Neural progenitor cell (in vitro differentiated cells): ENCODE data around the gene NADSYN1.

Experiments used
- EZH2 ChIP-seq: fragments of 200-600 bp; sonication (generic); IDR thresholded peaks from 2 replicates; pipeline ENCODE4 v1.6.1; 2017; ENCODE audit warnings: antibody characterized with exemption, mild to moderate bottlenecking, moderate library complexity
- TF ChIP-seq, protein P1 (sequence below): fragments of 200-600 bp; sonication (generic); IDR thresholded peaks from 2 replicates; pipeline ENCODE4 v1.5.1; 2017; ENCODE audit warnings: antibody characterized with exemption, mild to moderate bottlenecking

DNA sequence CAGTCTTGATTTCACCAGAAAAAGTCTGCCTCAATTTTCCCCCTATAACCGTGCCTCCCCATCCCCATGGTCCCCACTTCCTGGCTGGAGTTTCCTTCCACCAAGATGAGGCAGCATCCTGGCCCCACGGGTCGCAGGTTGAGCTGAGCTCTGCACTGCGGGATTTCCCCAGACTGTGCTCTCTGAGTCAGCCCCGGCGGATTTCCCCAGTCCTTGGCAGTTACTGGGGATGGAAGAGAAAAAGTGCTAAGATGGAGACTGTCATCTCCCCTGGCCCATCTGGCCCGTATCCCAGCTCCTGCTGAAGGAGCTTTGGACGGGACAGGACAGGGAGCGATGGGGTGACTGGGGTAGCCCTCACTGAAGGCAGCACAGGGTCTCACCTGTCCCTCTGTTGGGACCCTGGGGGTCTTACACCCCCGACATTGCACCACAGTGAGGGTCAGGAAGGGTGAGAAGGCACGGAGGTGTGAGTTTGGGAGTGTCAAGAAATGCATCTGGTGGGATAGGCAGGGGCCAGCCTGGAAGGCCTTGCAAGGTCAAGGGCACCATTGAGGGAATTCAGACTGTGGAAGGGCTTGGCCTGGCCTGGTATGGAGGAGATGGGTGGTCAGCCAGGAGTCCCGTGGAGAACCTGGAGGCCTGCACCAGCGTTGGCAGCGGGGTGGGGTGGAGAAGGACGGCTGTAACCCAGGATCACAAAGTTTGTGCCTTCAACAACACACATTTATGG, 36.5 kb downstream of the NADSYN1 start:
- TF ChIP-seq, protein P1, sequence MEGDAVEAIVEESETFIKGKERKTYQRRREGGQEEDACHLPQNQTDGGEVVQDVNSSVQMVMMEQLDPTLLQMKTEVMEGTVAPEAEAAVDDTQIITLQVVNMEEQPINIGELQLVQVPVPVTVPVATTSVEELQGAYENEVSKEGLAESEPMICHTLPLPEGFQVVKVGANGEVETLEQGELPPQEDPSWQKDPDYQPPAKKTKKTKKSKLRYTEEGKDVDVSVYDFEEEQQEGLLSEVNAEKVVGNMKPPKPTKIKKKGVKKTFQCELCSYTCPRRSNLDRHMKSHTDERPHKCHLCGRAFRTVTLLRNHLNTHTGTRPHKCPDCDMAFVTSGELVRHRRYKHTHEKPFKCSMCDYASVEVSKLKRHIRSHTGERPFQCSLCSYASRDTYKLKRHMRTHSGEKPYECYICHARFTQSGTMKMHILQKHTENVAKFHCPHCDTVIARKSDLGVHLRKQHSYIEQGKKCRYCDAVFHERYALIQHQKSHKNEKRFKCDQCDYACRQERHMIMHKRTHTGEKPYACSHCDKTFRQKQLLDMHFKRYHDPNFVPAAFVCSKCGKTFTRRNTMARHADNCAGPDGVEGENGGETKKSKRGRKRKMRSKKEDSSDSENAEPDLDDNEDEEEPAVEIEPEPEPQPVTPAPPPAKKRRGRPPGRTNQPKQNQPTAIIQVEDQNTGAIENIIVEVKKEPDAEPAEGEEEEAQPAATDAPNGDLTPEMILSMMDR: no peak
- TF ChIP-seq EZH2: no peak
